Measurements from ENCODE around the gene HYLS1.

- TF ChIP-seq POLR2A (IDR thresholded peaks at IDR 0.05; ENCODE audit: low read length) (no peak), GATA1 (IDR thresholded peaks at IDR 0.05; ENCODE audit: low read depth, low read length) (no peak)
Observed at GRCh38 chr11:125950178-125950490, 62.7 kb downstream of the HYLS1 start.

Measured in erythroblast (primary cell).